SK-N-SH (cell line): ENCODE results near the gene ANKRD9. TPM values are rescaled to one million over a fixed set of nuclear protein-coding genes. Genes with fewer than 3 reads are reported as not detected.

Experiments used
- CTCF ChIA-PET: fragments of 300-600, 350-600 bp; formaldehyde crosslinking; extraction: SDS; loops from one replicate; lab custom pipeline; 2021; lab: Yijun Ruan, JAX
- POLR2A ChIA-PET: fragments of 350-600 bp; sonication (Branson Sonifier 250); formaldehyde crosslinking; extraction: SDS; loops from one replicate; lab custom pipeline; 2020; ENCODE audit warnings: antibody characterized with exemption, inconsistent platforms; lab: Yijun Ruan, JAX
- DNase-seq: peaks from one replicate; pipeline ENCODE4 v3.0.0; 2012
- H2AFZ ChIP-seq: fragments of 200-600 bp; sonication (generic); 2 replicates; pipeline ENCODE4 v1.8.1; 2016; ENCODE audit warnings: antibody characterized with exemption, mild to moderate bottlenecking, low read depth
- H3F3A ChIP-seq: fragments of 200-600 bp; sonication (generic); replicated peaks from 2 replicates; pipeline ENCODE3; 2016; ENCODE audit warnings: antibody characterized with exemption, mild to moderate bottlenecking; ENCODE audit not compliant: insufficient read depth
- H3K27ac ChIP-seq, 2 experiments: fragments of 200-500 bp in 1 of 2; fragments of 200-600 bp in 1 of 2; sonication (Bioruptor generic) in 1 of 2; sonication (generic), shearing (Covaris generic) in 1 of 2; 2 replicates each; pipeline versions ENCODE4 v1.5.1 to v1.6.1; 2014 to 2016; ENCODE audit warnings: low read depth in 2 of 2, inconsistent platforms in 1 of 2, low read length in 1 of 2, mild to moderate bottlenecking in 1 of 2, mixed read lengths in 1 of 2
- H3K27me3 ChIP-seq: fragments of 200-600 bp; sonication (generic), shearing (Covaris generic); 2 replicates; pipeline ENCODE4 v1.6.1; 2016; ENCODE audit warnings: mixed run types; ENCODE audit not compliant: insufficient read depth
- H3K36me3 ChIP-seq, 2 experiments: fragments of 200-500 bp in 1 of 2; fragments of 200-600 bp in 1 of 2; sonication (Bioruptor generic) in 1 of 2; sonication (generic) in 1 of 2; replicated peaks in 1 of 2; 2 replicates each; pipeline versions ENCODE3 to v1.5.1; 2014 to 2016; ENCODE audit warnings: low read length in 1 of 2, mild to moderate bottlenecking in 1 of 2; ENCODE audit not compliant: insufficient read depth in 2 of 2, control insufficient read depth in 1 of 2
- H3K4me1 ChIP-seq, 2 experiments: fragments of 200-500 bp in 1 of 2; fragments of 200-600 bp in 1 of 2; sonication (Bioruptor generic) in 1 of 2; sonication (generic), shearing (Covaris generic) in 1 of 2; 2 replicates each; pipeline versions ENCODE4 v1.5.1 to v1.6.1; 2014 to 2016; ENCODE audit warnings: low read depth in 1 of 2, low read length in 1 of 2, mixed run types in 1 of 2; ENCODE audit not compliant: insufficient read depth in 2 of 2, control insufficient read depth in 1 of 2
- H3K4me2 ChIP-seq: fragments of 200-600 bp; sonication (generic), shearing (Covaris generic); 2 replicates; pipeline ENCODE4 v1.6.1; 2017; ENCODE audit warnings: mixed run types
- H3K4me3 ChIP-seq, 2 experiments: fragments of 200-500 bp in 1 of 2; fragments of 200-600 bp in 1 of 2; sonication (Bioruptor generic) in 1 of 2; sonication (generic), shearing (Covaris generic) in 1 of 2; 2 replicates each; pipeline versions ENCODE4 v1.5.1 to v1.8.1; 2014 to 2016; ENCODE audit warnings: low read depth in 2 of 2, inconsistent platforms in 1 of 2, low read length in 1 of 2, mild to moderate bottlenecking in 1 of 2, mixed read lengths in 1 of 2, moderate library complexity in 1 of 2
- H3K79me2 ChIP-seq: fragments of 200-600 bp; sonication (generic); 2 replicates; pipeline ENCODE4 v1.8.1; 2017; ENCODE audit warnings: mild to moderate bottlenecking; ENCODE audit not compliant: insufficient read depth
- H3K9ac ChIP-seq: fragments of 200-600 bp; sonication (generic); 2 replicates; pipeline ENCODE4 v1.6.1; 2017; ENCODE audit warnings: mixed run types
- H3K9me2 ChIP-seq: fragments of 200-600 bp; sonication (generic); 2 replicates; pipeline ENCODE4 v1.6.1; 2017; ENCODE audit warnings: mixed run types
- H3K9me3 ChIP-seq: fragments of 200-600 bp; sonication (generic); 2 replicates; pipeline ENCODE4 v1.6.1; 2017; ENCODE audit warnings: mixed run types, mild to moderate bottlenecking, moderate library complexity
- H4K20me1 ChIP-seq: fragments of 200-600 bp; sonication (generic); 2 replicates; pipeline ENCODE4 v1.6.1; 2017; ENCODE audit warnings: mild to moderate bottlenecking, mixed run types; ENCODE audit not compliant: insufficient read depth
- CHD2 ChIP-seq: fragments of 150-350 bp; IDR thresholded peaks from 2 replicates; pipeline ENCODE4 v1.6.1; 2018; ENCODE audit warnings: low read length; ENCODE audit not compliant: partially characterized antibody
- ELF1 ChIP-seq: IDR thresholded peaks from 2 replicates; pipeline ENCODE4 v1.4.0; 2012
- EP300 ChIP-seq, 2 experiments: IDR thresholded peaks; 2 replicates each; pipeline versions ENCODE4 v1.4.0 to v1.6.1; 2012; ENCODE audit warnings: borderline replicate concordance in 1 of 2, low read depth in 1 of 2, low read length in 1 of 2
- GABPA ChIP-seq: IDR thresholded peaks from 2 replicates; pipeline ENCODE4 v1.4.0; 2012; ENCODE audit warnings: low read depth, mild to moderate bottlenecking
- IRF3 ChIP-seq: fragments of 150-350 bp; IDR thresholded peaks from 2 replicates; pipeline ENCODE4 v1.6.1; 2016; ENCODE audit warnings: mild to moderate bottlenecking, low read depth, low read length
- JUND ChIP-seq: IDR thresholded peaks from 2 replicates; pipeline ENCODE4 v1.4.0; 2012
- MEF2A ChIP-seq: IDR thresholded peaks from 2 replicates; pipeline ENCODE4 v1.4.0; 2012; ENCODE audit warnings: low read depth, borderline replicate concordance
- NRF1 ChIP-seq: IDR thresholded peaks from 2 replicates; pipeline ENCODE4 v1.6.1; 2012; ENCODE audit warnings: low read depth, mild to moderate bottlenecking, low read length
- POLR2AphosphoS5 ChIP-seq: IDR thresholded peaks from 2 replicates; pipeline ENCODE4 v1.6.1; 2012; ENCODE audit warnings: low read depth, low read length
- RCOR1 ChIP-seq: fragments of 150-350 bp; IDR thresholded peaks from 2 replicates; pipeline ENCODE4 v1.6.1; 2017; ENCODE audit warnings: antibody characterized with exemption, low read length
- RFX5 ChIP-seq: IDR thresholded peaks from 2 replicates; pipeline ENCODE4 v1.6.1; 2012; ENCODE audit warnings: mild to moderate bottlenecking, improper control_type of control experiment, low read length
- RXRA ChIP-seq: IDR thresholded peaks from 2 replicates; pipeline ENCODE4 v1.4.0; 2012; ENCODE audit warnings: low read depth, mild to moderate bottlenecking, borderline replicate concordance
- SIN3A ChIP-seq: IDR thresholded peaks from 2 replicates; pipeline ENCODE4 v1.6.1; 2012; ENCODE audit warnings: low read depth, mild to moderate bottlenecking, low read length, moderate library complexity, borderline replicate concordance
- SMC3 ChIP-seq: IDR thresholded peaks from 2 replicates; pipeline ENCODE4 v1.6.1; 2012; ENCODE audit warnings: low read depth, low read length, improper control_type of control experiment
- TAF1 ChIP-seq: IDR thresholded peaks from 2 replicates; pipeline ENCODE4 v1.6.1; 2012; ENCODE audit warnings: low read depth, mild to moderate bottlenecking, low read length, moderate library complexity, borderline replicate concordance
- TCF12 ChIP-seq: IDR thresholded peaks from 2 replicates; pipeline ENCODE4 v1.4.0; 2012
- USF2 ChIP-seq: fragments of 150-350 bp; IDR thresholded peaks from 2 replicates; pipeline ENCODE4 v1.6.1; 2017; ENCODE audit warnings: antibody characterized with exemption, low read length, low read depth, borderline replicate concordance
- ZBTB33 ChIP-seq: IDR thresholded peaks from 2 replicates; pipeline ENCODE4 v1.4.0; 2012; ENCODE audit warnings: low read depth, borderline replicate concordance
- WGBS: methylation state at CpG from one replicate; pipeline ENCODE4 v1.1.6; 2017; ENCODE audit warnings: low lambda C conversion rate; 5-methylcytosine and 5-hydroxymethylcytosine counted together
- polyA plus RNA-seq, 3 experiments: library from polyadenylated mRNA; depleted of rRNA; stranded (reverse); fragments of >200 nt; gene quantifications; 2 replicates each; pipeline ENCODE4 v1.2.3, GENCODE V29; 2012
- TF ChIP-seq, protein P1 (sequence below): IDR thresholded peaks from 2 replicates; pipeline ENCODE4 v1.4.0; 2012; ENCODE audit warnings: low read depth
- TF ChIP-seq, protein P2 (sequence below): IDR thresholded peaks from 2 replicates; pipeline ENCODE4 v1.6.1; 2012; ENCODE audit warnings: mild to moderate bottlenecking, low read depth, low read length, moderate library complexity

ANKRD9 gene
- polyA plus RNA-seq, 1 of the 3 experiments (the other 2 are of a cell fraction): 21.3 TPM

DNA sequence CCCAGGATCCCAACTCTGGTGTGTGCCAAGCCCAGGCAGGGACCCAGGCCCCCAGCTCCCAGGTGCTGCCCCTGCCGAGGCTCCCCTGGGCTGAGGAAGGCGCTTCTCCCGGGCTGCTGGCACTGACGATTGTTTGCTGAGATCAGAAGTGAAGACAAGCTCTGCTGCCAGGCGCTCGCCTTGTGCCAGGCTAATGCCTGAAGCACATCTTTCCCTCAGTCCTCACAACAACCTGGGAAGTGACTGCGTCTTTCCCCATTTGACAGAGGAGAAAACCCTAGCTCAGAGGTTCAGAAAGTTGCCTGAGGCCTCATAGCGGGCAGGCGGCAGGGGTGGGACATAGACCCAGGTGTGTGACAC is 36.8 kb downstream of the ANKRD9 start:
- WGBS: 88% methylated on average over 6 of the region's 9 CpGs
- CTCF ChIA-PET: interaction anchor here (2.3 kb wide), 1 partner anchor 34 kb away, joined by 7 read pairs; no protein-coding TSS in a partner anchor

More for the DNA sequence above, 36.8 kb downstream of the ANKRD9 start:
- Histone ChIP-seq H3K4me2 (no peak overlapping the region), H3K27ac (no peak overlapping the region), H3K9me3 (no peaks in the 10 kb centered on the region), H3F3A (no peaks in the 10 kb centered on the region), H2AFZ (no peak overlapping the region), H3K4me1 (peaks cover 0 to 10% of the 10 kb centered on the region in 2 experiments; a peak in 1 of 4 replicates), H3K9ac (no peak overlapping the region), H3K79me2 (no peaks in the 10 kb centered on the region), H3K27me3 (no peaks in the 10 kb centered on the region), H4K20me1 (no peaks in the 10 kb centered on the region), H3K4me3 (no peak overlapping the region), H3K36me3 (peaks cover 0 to 13% of the 10 kb centered on the region in 2 experiments), H3K9me2 (no peaks in the 10 kb centered on the region)
- no peak for TF ChIP-seq ZBTB33
- TF ChIP-seq TCF12: no peak
- TF ChIP-seq RXRA: no peak
- no peak for TF ChIP-seq SMC3
- no peak for TF ChIP-seq EP300 (IDR thresholded peaks at IDR 0.05; ENCODE audit: borderline replicate concordance in 1 of 2, low read depth in 1 of 2, low read length in 1 of 2)
- TF ChIP-seq SIN3A: no peak
- TF ChIP-seq, protein P1, sequence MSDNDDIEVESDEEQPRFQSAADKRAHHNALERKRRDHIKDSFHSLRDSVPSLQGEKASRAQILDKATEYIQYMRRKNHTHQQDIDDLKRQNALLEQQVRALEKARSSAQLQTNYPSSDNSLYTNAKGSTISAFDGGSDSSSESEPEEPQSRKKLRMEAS: no peak
- TF ChIP-seq NRF1: no peak
- TF ChIP-seq IRF3: no peak
- TF ChIP-seq RFX5: no peak
- TF ChIP-seq RCOR1: no peak
- TF ChIP-seq TAF1: no peak
- TF ChIP-seq, protein P2, sequence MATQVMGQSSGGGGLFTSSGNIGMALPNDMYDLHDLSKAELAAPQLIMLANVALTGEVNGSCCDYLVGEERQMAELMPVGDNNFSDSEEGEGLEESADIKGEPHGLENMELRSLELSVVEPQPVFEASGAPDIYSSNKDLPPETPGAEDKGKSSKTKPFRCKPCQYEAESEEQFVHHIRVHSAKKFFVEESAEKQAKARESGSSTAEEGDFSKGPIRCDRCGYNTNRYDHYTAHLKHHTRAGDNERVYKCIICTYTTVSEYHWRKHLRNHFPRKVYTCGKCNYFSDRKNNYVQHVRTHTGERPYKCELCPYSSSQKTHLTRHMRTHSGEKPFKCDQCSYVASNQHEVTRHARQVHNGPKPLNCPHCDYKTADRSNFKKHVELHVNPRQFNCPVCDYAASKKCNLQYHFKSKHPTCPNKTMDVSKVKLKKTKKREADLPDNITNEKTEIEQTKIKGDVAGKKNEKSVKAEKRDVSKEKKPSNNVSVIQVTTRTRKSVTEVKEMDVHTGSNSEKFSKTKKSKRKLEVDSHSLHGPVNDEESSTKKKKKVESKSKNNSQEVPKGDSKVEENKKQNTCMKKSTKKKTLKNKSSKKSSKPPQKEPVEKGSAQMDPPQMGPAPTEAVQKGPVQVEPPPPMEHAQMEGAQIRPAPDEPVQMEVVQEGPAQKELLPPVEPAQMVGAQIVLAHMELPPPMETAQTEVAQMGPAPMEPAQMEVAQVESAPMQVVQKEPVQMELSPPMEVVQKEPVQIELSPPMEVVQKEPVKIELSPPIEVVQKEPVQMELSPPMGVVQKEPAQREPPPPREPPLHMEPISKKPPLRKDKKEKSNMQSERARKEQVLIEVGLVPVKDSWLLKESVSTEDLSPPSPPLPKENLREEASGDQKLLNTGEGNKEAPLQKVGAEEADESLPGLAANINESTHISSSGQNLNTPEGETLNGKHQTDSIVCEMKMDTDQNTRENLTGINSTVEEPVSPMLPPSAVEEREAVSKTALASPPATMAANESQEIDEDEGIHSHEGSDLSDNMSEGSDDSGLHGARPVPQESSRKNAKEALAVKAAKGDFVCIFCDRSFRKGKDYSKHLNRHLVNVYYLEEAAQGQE: no peak
- TF ChIP-seq GABPA: no peak
- TF ChIP-seq CHD2: no peak
- no peak for TF ChIP-seq ELF1
- no peak for TF ChIP-seq JUND
- TF ChIP-seq USF2: no peak
- TF ChIP-seq MEF2A: no peak
- no peak for TF ChIP-seq POLR2AphosphoS5
- DNase-seq: no peak
- POLR2A ChIA-PET: no interaction called here
